ENCODE results near the gene CDKN2A.

- TF ChIP-seq CTCF (IDR thresholded peaks at IDR 0.05; ENCODE audit: insufficient read depth, low read depth, low read length) = peak; percentile 46
- TF ChIP-seq EZH2 (IDR thresholded peaks at IDR 0.05; ENCODE audit: insufficient read depth, low read length) = no peak
Measured at GRCh38 chr9:22037954-22038690, 43.9 kb upstream of the CDKN2A start.
